Endothelial cell of umbilical vein (primary cell): ENCODE data around the gene NCKAP5. TPM values are rescaled to one million over a fixed set of nuclear protein-coding genes. Genes with fewer than 3 reads are reported as not detected.

Experiments
- BruUV-seq: library from RNA; stranded (reverse); fragments of 400-500 nt; replicated peaks from 2 replicates; lab custom pipeline; 2021; lab: Mats Ljungman, UMichigan
- CTCF ChIA-PET: fragments of 300-600, 350-600 bp; sonication (Branson Sonifier 250); formaldehyde crosslinking; loops from one replicate; lab custom pipeline; 2021; ENCODE audit warnings: antibody characterized with exemption, inconsistent platforms; lab: Charles Lee
- POLR2A ChIA-PET: fragments of 300-600, 350-600 bp; sonication (Branson Sonifier 250); formaldehyde crosslinking; loops from one replicate; lab custom pipeline; 2021; ENCODE audit warnings: antibody characterized with exemption, inconsistent platforms; lab: Charles Lee
- DNase-seq: peaks from one replicate; pipeline ENCODE4 v3.0.0-alpha.2; 2011; ENCODE audit warnings: low read depth, low spot score
- FAIRE-seq: peaks from 2 replicates; lab custom pipeline; 2011; peaks lifted over from hg19 to GRCh38; lab: Jason Lieb, UNC
- H2AFZ ChIP-seq: 2 replicates; pipeline ENCODE4 v1.6.0; 2012; ENCODE audit warnings: low read depth, low read length, control low read depth, inconsistent platforms
- H3K27ac ChIP-seq: 2 replicates; pipeline ENCODE4 v1.5.1; 2011; ENCODE audit warnings: low read depth, mild to moderate bottlenecking, control low read depth, low read length, moderate library complexity; ENCODE audit not compliant: insufficient read depth
- H3K27me3 ChIP-seq, 2 experiments: 2 replicates each; pipeline versions ENCODE4 v1.6.0 to v1.6.1; 2011; ENCODE audit warnings: low read length in 2 of 2, mixed read lengths in 1 of 2; ENCODE audit not compliant: control insufficient read depth in 2 of 2, insufficient read depth in 2 of 2
- H3K36me3 ChIP-seq, 2 experiments: 2 replicates in 1 of 2; 3 replicates in 1 of 2; pipeline ENCODE4 v1.5.1; 2011; ENCODE audit warnings: low read length in 2 of 2, mild to moderate bottlenecking in 1 of 2, moderate library complexity in 1 of 2; ENCODE audit not compliant: control insufficient read depth in 2 of 2, insufficient read depth in 2 of 2; ENCODE audit errors: extremely low read depth in 1 of 2
- H3K4me1 ChIP-seq: 3 replicates; pipeline ENCODE4 v1.5.1; 2011; ENCODE audit warnings: mild to moderate bottlenecking, low read length; ENCODE audit not compliant: control insufficient read depth, insufficient read depth; ENCODE audit errors: extremely low read depth
- H3K4me2 ChIP-seq: 2 replicates; pipeline ENCODE4 v1.6.1; 2011; ENCODE audit warnings: low read length, control low read depth, mixed read lengths; ENCODE audit not compliant: insufficient read depth
- H3K4me3 ChIP-seq, 3 experiments: fragments of 200-600 bp in 1 of 3; sonication (generic), shearing (Covaris generic) in 1 of 3; replicated peaks in 1 of 3; 2 replicates each; pipeline ENCODE4 v1.5.1; 2011 to 2016; ENCODE audit warnings: control low read depth in 3 of 3, low read length in 3 of 3, mild to moderate bottlenecking in 2 of 3, inconsistent platforms in 1 of 3, low read depth in 1 of 3, moderate library complexity in 1 of 3; ENCODE audit not compliant: insufficient read depth in 1 of 3
- H3K79me2 ChIP-seq: 2 replicates; pipeline ENCODE4 v1.6.0; 2012; ENCODE audit warnings: low read length, inconsistent platforms; ENCODE audit not compliant: control insufficient read depth, insufficient read depth
- H3K9ac ChIP-seq: replicated peaks from 2 replicates; pipeline ENCODE3; 2011; ENCODE audit warnings: low read length, control low read depth; ENCODE audit not compliant: insufficient read depth; ENCODE audit errors: extremely low read depth
- H3K9me1 ChIP-seq: replicated peaks from 3 replicates; pipeline ENCODE4 v1.6.0; 2011; ENCODE audit warnings: mild to moderate bottlenecking, low read length; ENCODE audit not compliant: control insufficient read depth, insufficient read depth; ENCODE audit errors: extremely low read depth
- H3K9me3 ChIP-seq: replicated peaks from 2 replicates; pipeline ENCODE4 v1.5.1; 2012; ENCODE audit warnings: low read length, inconsistent platforms; ENCODE audit not compliant: control insufficient read depth, insufficient read depth
- H4K20me1 ChIP-seq: replicated peaks from 2 replicates; pipeline ENCODE3; 2011; ENCODE audit warnings: mild to moderate bottlenecking, low read length; ENCODE audit not compliant: control insufficient read depth, insufficient read depth; ENCODE audit errors: extremely low read depth
- EZH2 ChIP-seq: IDR thresholded peaks from 2 replicates; pipeline ENCODE4 v1.6.1; 2012; ENCODE audit warnings: borderline replicate concordance, low read depth, mild to moderate bottlenecking, moderate library complexity, low read length, inconsistent platforms; ENCODE audit not compliant: severe bottlenecking
- FOS ChIP-seq: IDR thresholded peaks from 2 replicates; pipeline ENCODE4 v1.6.1; 2011; ENCODE audit warnings: mild to moderate bottlenecking, low read length, moderate library complexity, borderline replicate concordance; ENCODE audit not compliant: insufficient read depth
- GATA2 ChIP-seq: IDR thresholded peaks from 2 replicates; pipeline ENCODE4 v1.7.0; 2011; ENCODE audit warnings: low read depth, mild to moderate bottlenecking, moderate library complexity, mixed read lengths, low read length; ENCODE audit not compliant: insufficient read length, insufficient read depth
- JUN ChIP-seq: IDR thresholded peaks from 2 replicates; pipeline ENCODE4 v1.6.1; 2011; ENCODE audit warnings: borderline replicate concordance, low read depth; ENCODE audit not compliant: insufficient read length, insufficient read depth
- MYC ChIP-seq: IDR thresholded peaks from one replicate; pipeline ENCODE4 v1.6.1; 2011; ENCODE audit warnings: mild to moderate bottlenecking, low read depth, low read length
- POLR2A ChIP-seq: IDR thresholded peaks from 2 replicates; pipeline ENCODE4 v1.6.1; 2012; ENCODE audit warnings: low read depth, mild to moderate bottlenecking, control low read depth, low read length
- POLR2AphosphoS5 ChIP-seq: IDR thresholded peaks from 2 replicates; pipeline ENCODE4 v1.6.1; 2012; ENCODE audit warnings: low read depth, mild to moderate bottlenecking, control low read depth, low read length, moderate library complexity; ENCODE audit not compliant: insufficient read depth
- dilution Hi-C: fragments of 300-500 bp; cut with MboI; formaldehyde crosslinking; loops from one replicate; pipeline ENCODE4 v1.15.0; 2019; ENCODE audit warnings: low sequenced_read_pairs; ENCODE audit not compliant: extremely low pct_ligation_motif_present
- intact Hi-C: fragments of 100-400 bp; cut with micrococcal nuclease; formaldehyde crosslinking; loops from one replicate; pipeline ENCODE4 v1.10.0; 2022
- polyA plus RNA-seq, 4 experiments: library from polyadenylated mRNA; depleted of rRNA in 3 of 4; stranded (reverse) in 3 of 4; unstranded in 1 of 4; fragments of >200 nt; gene quantifications; 2 replicates each; pipeline versions ENCODE4 v1.2.1 to v1.2.3, GENCODE V29; 2011 to 2012; ENCODE audit warnings: missing spikeins in 1 of 4
- total RNA-seq: library from RNA; stranded (reverse); gene quantifications from 2 replicates; pipeline ENCODE4 v1.2.3, GENCODE V29; 2021
- TF ChIP-seq, protein P1 (sequence below), 2 donors: IDR thresholded peaks; 1 replicate in 1 of 2; 2 replicates in 1 of 2; pipeline ENCODE4 v1.5.1; 2011; ENCODE audit warnings: low read length in 2 of 2, mild to moderate bottlenecking in 2 of 2, moderate library complexity in 2 of 2, control low read depth in 1 of 2, inconsistent platforms in 1 of 2, low read depth in 1 of 2; ENCODE audit not compliant: insufficient read depth in 1 of 2; ENCODE audit errors: extremely low read depth in 1 of 2
- TF ChIP-seq, protein P2 (sequence below): IDR thresholded peaks from 2 replicates; pipeline ENCODE4 v1.6.1; 2011; ENCODE audit not compliant: insufficient read depth, insufficient read length

NCKAP5 gene
- total and polyA plus RNA-seq, 2 donors (not counting 3 experiments of a cell fraction or from before 2014, with no cell fraction given): 0.47 to 3.3 TPM

GRCh38 chr2:133247631-133248030 lies 320.6 kb downstream of the NCKAP5 start:
- H2AFZ ChIP-seq: no peak overlapping the region
- FAIRE-seq: peak; percentile 69
- no TSS peak for BruUV-seq

GRCh38 chr2:133241224-133241571 lies 327.1 kb downstream of the NCKAP5 start:
- Histone ChIP-seq H3K79me2 (no peaks in the 10 kb centered on the region), H3K27me3 (no peaks in the 10 kb centered on the region), H3K36me3 (no peaks in the 10 kb centered on the region), H4K20me1 (no peaks in the 10 kb centered on the region), H2AFZ (no peak overlapping the region), H3K9me1 (no peaks in the 10 kb centered on the region), H3K4me1 (peaks cover 5% of the 10 kb centered on the region), H3K9ac (no peak overlapping the region), H3K9me3 (no peaks in the 10 kb centered on the region), H3K4me2 (no peak overlapping the region), H3K27ac (no peak overlapping the region), H3K4me3 (no peak overlapping the region)
- TF ChIP-seq GATA2: no peak
- TF ChIP-seq POLR2A: no peak
- no peak for TF ChIP-seq JUN
- no peak for TF ChIP-seq FOS
- TF ChIP-seq POLR2AphosphoS5: no peak
- TF ChIP-seq, protein P1, sequence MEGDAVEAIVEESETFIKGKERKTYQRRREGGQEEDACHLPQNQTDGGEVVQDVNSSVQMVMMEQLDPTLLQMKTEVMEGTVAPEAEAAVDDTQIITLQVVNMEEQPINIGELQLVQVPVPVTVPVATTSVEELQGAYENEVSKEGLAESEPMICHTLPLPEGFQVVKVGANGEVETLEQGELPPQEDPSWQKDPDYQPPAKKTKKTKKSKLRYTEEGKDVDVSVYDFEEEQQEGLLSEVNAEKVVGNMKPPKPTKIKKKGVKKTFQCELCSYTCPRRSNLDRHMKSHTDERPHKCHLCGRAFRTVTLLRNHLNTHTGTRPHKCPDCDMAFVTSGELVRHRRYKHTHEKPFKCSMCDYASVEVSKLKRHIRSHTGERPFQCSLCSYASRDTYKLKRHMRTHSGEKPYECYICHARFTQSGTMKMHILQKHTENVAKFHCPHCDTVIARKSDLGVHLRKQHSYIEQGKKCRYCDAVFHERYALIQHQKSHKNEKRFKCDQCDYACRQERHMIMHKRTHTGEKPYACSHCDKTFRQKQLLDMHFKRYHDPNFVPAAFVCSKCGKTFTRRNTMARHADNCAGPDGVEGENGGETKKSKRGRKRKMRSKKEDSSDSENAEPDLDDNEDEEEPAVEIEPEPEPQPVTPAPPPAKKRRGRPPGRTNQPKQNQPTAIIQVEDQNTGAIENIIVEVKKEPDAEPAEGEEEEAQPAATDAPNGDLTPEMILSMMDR (IDR thresholded peaks at IDR 0.05; ENCODE audit: extremely low read depth in 1 of 2, insufficient read depth in 1 of 2, low read depth in 1 of 2, low read length in 2 of 2): no peak
- no peak for TF ChIP-seq EZH2
- TF ChIP-seq MYC: no peak
- TF ChIP-seq, protein P2, sequence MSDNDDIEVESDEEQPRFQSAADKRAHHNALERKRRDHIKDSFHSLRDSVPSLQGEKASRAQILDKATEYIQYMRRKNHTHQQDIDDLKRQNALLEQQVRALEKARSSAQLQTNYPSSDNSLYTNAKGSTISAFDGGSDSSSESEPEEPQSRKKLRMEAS: no peak
- ChIA-PET CTCF (interaction anchor here (1.6 kb wide), 1 partner anchor 12 kb away, joined by 3 read pairs; no protein-coding TSS in a partner anchor), POLR2A (no interaction called here)
- intact Hi-C loops: no loop called here
- FAIRE-seq (no peak), DNase-seq (no peak)
- BruUV-seq: no TSS peak
- dilution Hi-C loops: no loop called here

More at GRCh38 chr2:133247631-133248030, 320.6 kb downstream of the NCKAP5 start:
- Histone ChIP-seq H3K27ac (no peak overlapping the region), H3K4me3 (no peak overlapping the region), H3K27me3 (no peaks in the 10 kb centered on the region), H3K79me2 (no peaks in the 10 kb centered on the region), H3K9ac (no peak overlapping the region), H3K36me3 (no peaks in the 10 kb centered on the region), H3K9me1 (no peaks in the 10 kb centered on the region), H3K9me3 (no peaks in the 10 kb centered on the region), H4K20me1 (no peaks in the 10 kb centered on the region), H3K4me1 (peaks cover 6% of the 10 kb centered on the region), H3K4me2 (no peak overlapping the region)
- CTCF ChIA-PET: interaction anchor here (1.8 kb wide), 1 partner anchor 10 kb away, joined by 5 read pairs; no protein-coding TSS in a partner anchor
- POLR2A ChIA-PET: no interaction called here
- TF ChIP-seq EZH2: no peak
- TF ChIP-seq, protein P2: no peak
- no peak for TF ChIP-seq FOS
- peak; percentile 39 for DNase-seq
- intact Hi-C loops: no loop called here
- dilution Hi-C loops: no loop called here
